Activated T-cell treated with anti-CD3 and anti-CD28 coated beads, Interleukin-2, amount 50 U/mL, for 24 hours (primary cell): ENCODE data around the gene MPO.

Experiments used
- DNase-seq: peaks from one replicate; pipeline ENCODE4 v3.0.0-alpha.2; 2020
- H3K27ac Mint-ChIP-seq: 2 replicates; pipeline ENCODE4 v1.8.0; 2020; ENCODE audit warnings: mild to moderate bottlenecking, mixed read lengths
- H3K27me3 Mint-ChIP-seq: 2 replicates; pipeline ENCODE4 v1.8.0; 2020; ENCODE audit warnings: mixed read lengths
- H3K36me3 Mint-ChIP-seq: 2 replicates; pipeline ENCODE4 v1.8.0; 2020; ENCODE audit warnings: low read depth, mixed read lengths
- H3K4me1 Mint-ChIP-seq: 2 replicates; pipeline ENCODE4 v1.8.0; 2020; ENCODE audit warnings: low read depth, mixed read lengths
- H3K4me3 Mint-ChIP-seq: 2 replicates; pipeline ENCODE4 v1.8.0; 2020; ENCODE audit warnings: mild to moderate bottlenecking, moderate library complexity, mixed read lengths
- H3K9me3 Mint-ChIP-seq: 2 replicates; pipeline ENCODE4 v1.8.0; 2020; ENCODE audit warnings: mixed read lengths

MPO gene

GRCh38 chr17:58304750-58305486 is 24.2 kb upstream of the MPO start:
- DNase-seq = no peak
- Mint-ChIP-seq H3K27ac (no peak overlapping the region), H3K36me3 (peaks cover 40% of the 10 kb centered on the region), H3K4me1 (peaks cover 3% of the 10 kb centered on the region), H3K27me3 (no peaks in the 10 kb centered on the region), H3K9me3 (no peaks in the 10 kb centered on the region), H3K4me3 (no peak overlapping the region)

GRCh38 chr17:58303971-58304749 is 23.4 kb upstream of the MPO start:
- peak; percentile 75 for DNase-seq
- H3K9me3 Mint-ChIP-seq = no peaks in the 10 kb centered on the region
- H3K27ac Mint-ChIP-seq = no peak overlapping the region
- H3K36me3 Mint-ChIP-seq = peaks cover 35% of the 10 kb centered on the region
- no peaks in the 10 kb centered on the region for H3K27me3 Mint-ChIP-seq
- H3K4me1 Mint-ChIP-seq = peaks cover 3% of the 10 kb centered on the region
- H3K4me3 Mint-ChIP-seq = no peak overlapping the region

DNA sequence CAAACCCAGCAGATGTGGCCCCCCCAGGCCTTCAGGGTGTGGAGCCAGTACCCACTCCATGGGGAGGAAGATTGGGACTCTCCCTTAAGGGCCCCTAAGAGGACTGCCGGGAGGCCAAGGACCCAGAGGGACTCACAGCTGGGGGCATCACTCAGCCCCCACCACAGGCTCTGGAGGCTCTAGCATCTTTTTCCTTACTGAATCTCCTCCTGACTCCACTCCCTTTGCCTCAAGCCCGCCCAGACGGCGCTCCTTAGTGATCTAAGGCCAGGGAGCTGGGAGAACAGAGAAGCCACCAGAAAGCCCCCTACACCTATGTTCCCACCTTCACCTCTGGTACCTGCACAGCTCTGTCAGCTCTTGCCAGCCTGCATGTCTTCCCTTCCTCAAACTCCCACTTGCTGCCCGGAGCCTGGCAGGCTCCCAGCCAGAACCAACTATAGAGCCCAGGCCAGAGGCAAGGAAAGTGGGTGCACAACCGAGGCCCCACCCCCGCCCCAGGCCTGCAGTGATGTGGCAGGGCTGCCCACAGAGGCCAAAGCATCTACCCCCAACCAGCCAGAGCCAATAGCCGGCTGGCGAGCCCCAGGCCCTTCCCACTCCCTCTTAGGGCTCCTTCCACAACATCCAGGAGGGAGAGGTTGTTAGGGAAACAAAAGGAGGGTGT is 22.3 kb upstream of the MPO start:
- H3K36me3 Mint-ChIP-seq = peaks cover 30% of the 10 kb centered on the region
- DNase-seq = no peak
- H3K27ac Mint-ChIP-seq = no peak overlapping the region
- H3K4me3 Mint-ChIP-seq = no peak overlapping the region
- H3K4me1 Mint-ChIP-seq = peaks cover 3% of the 10 kb centered on the region
- H3K9me3 Mint-ChIP-seq = no peaks in the 10 kb centered on the region
- H3K27me3 Mint-ChIP-seq = no peaks in the 10 kb centered on the region

DNA sequence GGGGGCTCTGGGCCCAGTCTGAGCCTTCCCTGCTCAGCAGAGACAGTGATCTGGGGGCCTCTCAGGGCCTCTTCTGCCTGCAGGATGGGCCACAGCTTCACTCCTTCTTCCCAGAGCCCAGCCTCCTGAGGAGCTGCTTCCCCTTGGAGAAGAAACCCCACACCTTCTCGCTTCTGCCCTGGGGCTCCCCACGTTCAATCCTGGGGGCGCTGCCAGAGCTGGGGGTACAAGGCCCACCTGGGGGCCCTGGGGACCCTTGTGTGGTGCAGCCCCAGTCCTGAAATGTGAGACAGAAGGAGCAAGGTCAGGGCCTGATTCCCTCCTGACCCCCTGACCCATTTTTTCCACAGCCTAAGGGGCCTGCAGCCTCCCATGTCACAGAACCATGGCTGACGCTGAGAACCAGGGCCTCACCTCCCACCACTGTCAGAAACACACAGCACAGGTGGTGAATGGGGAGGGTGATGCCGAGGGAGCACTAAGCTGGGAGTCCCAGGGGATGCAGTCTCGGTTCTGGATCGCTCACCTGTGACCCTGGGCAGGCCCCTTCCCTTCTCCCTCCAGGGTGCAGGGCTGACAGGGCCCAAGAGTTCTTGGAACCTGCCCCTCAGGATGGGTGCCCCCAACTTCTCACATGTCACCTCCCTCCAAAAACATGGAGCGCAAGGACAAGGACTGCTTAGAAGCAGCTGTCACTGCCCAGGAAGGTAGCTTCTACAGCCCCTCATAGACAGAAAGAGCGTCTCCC is 21.6 kb upstream of the MPO start:
- Mint-ChIP-seq H3K9me3 (no peaks in the 10 kb centered on the region), H3K4me1 (peaks cover 3% of the 10 kb centered on the region), H3K27me3 (no peaks in the 10 kb centered on the region), H3K36me3 (peaks cover 23% of the 10 kb centered on the region), H3K27ac (no peak overlapping the region), H3K4me3 (no peak overlapping the region)
- DNase-seq = no peak

- Mint-ChIP-seq H3K27me3 (no peaks in the 10 kb centered on the region), H3K27ac (no peak overlapping the region), H3K4me1 (peaks cover 3% of the 10 kb centered on the region), H3K36me3 (peaks cover 19% of the 10 kb centered on the region), H3K4me3 (no peak overlapping the region), H3K9me3 (no peaks in the 10 kb centered on the region)
- DNase-seq = no peak
Measured at GRCh38 chr17:58301504-58302150, 20.9 kb upstream of the MPO start.

GRCh38 chr17:58300336-58300735 is 19.6 kb upstream of the MPO start:
- no peaks in the 10 kb centered on the region for H3K27me3 Mint-ChIP-seq
- peaks cover 17% of the 10 kb centered on the region for H3K36me3 Mint-ChIP-seq
- no peaks in the 10 kb centered on the region for H3K9me3 Mint-ChIP-seq
- no peak overlapping the region for H3K4me3 Mint-ChIP-seq
- H3K27ac Mint-ChIP-seq = no peak overlapping the region
- no peak for DNase-seq
- peaks cover 3% of the 10 kb centered on the region for H3K4me1 Mint-ChIP-seq

DNA sequence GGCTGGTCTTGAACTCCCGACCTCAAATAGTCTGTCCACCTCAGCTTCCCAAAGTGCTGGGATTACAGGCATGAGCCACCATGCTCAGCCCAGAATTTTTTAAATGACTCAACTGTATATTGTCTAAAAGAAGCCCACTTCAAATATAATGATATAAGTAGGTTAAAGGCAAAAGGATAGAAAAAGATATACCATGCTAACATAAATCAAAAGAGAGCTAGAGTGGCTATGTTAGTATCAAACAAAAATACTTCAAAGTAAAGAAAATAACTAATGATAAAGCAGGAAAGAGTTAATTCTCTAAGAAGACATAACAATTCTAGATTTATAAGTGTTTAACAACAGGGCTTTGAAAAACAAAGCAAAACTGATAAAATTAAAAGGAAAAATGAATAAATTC is 13.3 kb upstream of the MPO start:
- H3K9me3 Mint-ChIP-seq = peaks cover 3% of the 10 kb centered on the region
- peaks cover 8% of the 10 kb centered on the region for H3K27me3 Mint-ChIP-seq
- DNase-seq = no peak
- no peaks in the 10 kb centered on the region for H3K4me1 Mint-ChIP-seq
- H3K4me3 Mint-ChIP-seq = no peak overlapping the region
- H3K36me3 Mint-ChIP-seq = no peaks in the 10 kb centered on the region
- no peak overlapping the region for H3K27ac Mint-ChIP-seq

DNA sequence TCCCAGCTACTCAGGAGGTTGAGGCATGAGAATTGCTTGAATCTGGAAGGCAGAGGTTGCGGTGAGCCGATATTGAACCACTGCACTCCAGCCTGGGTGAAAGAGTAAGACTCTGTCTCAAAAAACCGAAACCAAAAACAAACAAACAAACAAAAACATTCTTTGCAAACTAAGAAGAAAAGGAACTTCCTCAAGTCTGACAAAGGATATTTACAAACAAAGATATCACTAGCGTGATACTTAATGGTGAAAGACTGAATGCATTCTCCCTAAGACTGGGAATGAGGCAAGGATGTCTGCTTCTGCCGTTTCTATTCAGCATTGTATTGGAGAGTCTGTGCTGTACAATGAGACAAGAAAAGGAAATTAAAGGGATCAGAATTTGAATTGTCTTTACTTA is 10.5 kb upstream of the MPO start:
- H3K27me3 Mint-ChIP-seq = peaks cover 15% of the 10 kb centered on the region
- no peaks in the 10 kb centered on the region for H3K36me3 Mint-ChIP-seq
- DNase-seq = no peak
- no peaks in the 10 kb centered on the region for H3K4me1 Mint-ChIP-seq
- peaks cover 3% of the 10 kb centered on the region for H3K9me3 Mint-ChIP-seq
- H3K27ac Mint-ChIP-seq = no peak overlapping the region
- no peak overlapping the region for H3K4me3 Mint-ChIP-seq

GRCh38 chr17:58289869-58290268 is 9.1 kb upstream of the MPO start:
- Mint-ChIP-seq H3K9me3 (peaks cover 3% of the 10 kb centered on the region), H3K36me3 (no peaks in the 10 kb centered on the region), H3K4me1 (no peaks in the 10 kb centered on the region), H3K27ac (no peak overlapping the region), H3K27me3 (peaks cover 15% of the 10 kb centered on the region), H3K4me3 (no peak overlapping the region)
- no peak for DNase-seq

- Mint-ChIP-seq H3K27ac (no peak overlapping the region), H3K36me3 (no peaks in the 10 kb centered on the region), H3K4me1 (no peaks in the 10 kb centered on the region)
Measured at GRCh38 chr17:58285422-58285810, 4.7 kb upstream of the MPO start.

GRCh38 chr17:58284613-58285421 is 4.1 kb upstream of the MPO start:
- H3K27ac Mint-ChIP-seq = no peak overlapping the region
- H3K4me3 Mint-ChIP-seq = no peak overlapping the region
- peaks cover under 1% of the 10 kb centered on the region for H3K4me1 Mint-ChIP-seq
- H3K36me3 Mint-ChIP-seq = no peaks in the 10 kb centered on the region
- H3K9me3 Mint-ChIP-seq = no peaks in the 10 kb centered on the region
- H3K27me3 Mint-ChIP-seq = peaks cover 19% of the 10 kb centered on the region
- DNase-seq = no peak

More at GRCh38 chr17:58285422-58285810, 4.7 kb upstream of the MPO start:
- H3K4me3 Mint-ChIP-seq = no peak overlapping the region
- no peak for DNase-seq
- H3K27me3 Mint-ChIP-seq = peaks cover 19% of the 10 kb centered on the region
- H3K9me3 Mint-ChIP-seq = no peaks in the 10 kb centered on the region

- H3K36me3 Mint-ChIP-seq = no peaks in the 10 kb centered on the region
- H3K27ac Mint-ChIP-seq = no peak overlapping the region
- DNase-seq = no peak
- peaks cover 4% of the 10 kb centered on the region for H3K4me1 Mint-ChIP-seq
- peaks cover 26% of the 10 kb centered on the region for H3K27me3 Mint-ChIP-seq
- no peaks in the 10 kb centered on the region for H3K9me3 Mint-ChIP-seq
- no peak overlapping the region for H3K4me3 Mint-ChIP-seq
Measured at GRCh38 chr17:58283674-58284612, 3.2 kb upstream of the MPO start.

- peaks cover 36% of the 10 kb centered on the region for H3K27me3 Mint-ChIP-seq
- no peak overlapping the region for H3K4me3 Mint-ChIP-seq
- peaks cover 4% of the 10 kb centered on the region for H3K4me1 Mint-ChIP-seq
- H3K27ac Mint-ChIP-seq = no peak overlapping the region
- DNase-seq = no peak
- H3K36me3 Mint-ChIP-seq = no peaks in the 10 kb centered on the region
- H3K9me3 Mint-ChIP-seq = no peaks in the 10 kb centered on the region
Measured at GRCh38 chr17:58282442-58282841, 1.7 kb upstream of the MPO start.
